Neural progenitor cell (in vitro differentiated cells): ENCODE data around the gene SPRR5. TPM values are rescaled to one million over a fixed set of nuclear protein-coding genes. Genes with fewer than 3 reads are reported as not detected.

Source experiments
- DNase-seq: peaks from one replicate; pipeline ENCODE4 v3.0.0-alpha.2; 2016; ENCODE audit warnings: low spot score
- H2AFZ ChIP-seq: fragments of 200-600 bp; sonication (generic); replicated peaks from 2 replicates; pipeline ENCODE4 v1.6.1; 2016; ENCODE audit warnings: antibody characterized with exemption
- H3F3A ChIP-seq: fragments of 200-600 bp; sonication (generic); 2 replicates; pipeline ENCODE4 v1.6.1; 2016; ENCODE audit warnings: antibody characterized with exemption, low read depth
- H3K27ac ChIP-seq: fragments of 200-600 bp; sonication (generic); 2 replicates; pipeline ENCODE4 v1.5.1; 2016; ENCODE audit warnings: mild to moderate bottlenecking
- H3K27me3 ChIP-seq: fragments of 200-600 bp; sonication (generic); 2 replicates; pipeline ENCODE4 v1.6.1; 2016; ENCODE audit warnings: mild to moderate bottlenecking, moderate library complexity
- H3K36me3 ChIP-seq: fragments of 200-600 bp; sonication (generic); 2 replicates; pipeline ENCODE4 v1.5.1; 2016
- H3K4me1 ChIP-seq: fragments of 200-600 bp; sonication (generic); 2 replicates; pipeline ENCODE4 v1.6.1; 2016; ENCODE audit warnings: mixed run types
- H3K4me2 ChIP-seq: fragments of 200-600 bp; sonication (generic); 2 replicates; pipeline ENCODE4 v1.6.1; 2016
- H3K4me3 ChIP-seq: fragments of 200-600 bp; sonication (generic); 2 replicates; pipeline ENCODE4 v1.5.1; 2016
- H3K79me2 ChIP-seq: fragments of 200-600 bp; sonication (generic); 2 replicates; pipeline ENCODE4 v1.6.1; 2016; ENCODE audit warnings: low read depth
- H3K9ac ChIP-seq: fragments of 200-600 bp; sonication (generic); 2 replicates; pipeline ENCODE4 v1.6.1; 2016
- H3K9me3 ChIP-seq: fragments of 200-600 bp; sonication (generic); 2 replicates; pipeline ENCODE4 v1.5.1; 2016; ENCODE audit warnings: low read depth
- H4K20me1 ChIP-seq: fragments of 200-600 bp; sonication (generic); 2 replicates; pipeline ENCODE4 v1.6.1; 2016; ENCODE audit warnings: low read depth
- H3K27ac Mint-ChIP-seq: 3 replicates; pipeline ENCODE4 v1.8.0; 2021; ENCODE audit warnings: mixed read lengths
- H3K27me3 Mint-ChIP-seq: 2 replicates; pipeline ENCODE4 v1.8.0; 2022; ENCODE audit warnings: low read depth, mild to moderate bottlenecking, inconsistent platforms, moderate library complexity, mixed read lengths; ENCODE audit not compliant: insufficient read depth
- H3K36me3 Mint-ChIP-seq: 3 replicates; pipeline ENCODE4 v1.8.0; 2021; ENCODE audit warnings: mixed read lengths
- H3K4me1 Mint-ChIP-seq: 3 replicates; pipeline ENCODE4 v1.8.0; 2021; ENCODE audit warnings: mixed read lengths
- H3K4me3 Mint-ChIP-seq: 3 replicates; pipeline ENCODE4 v1.8.0; 2021; ENCODE audit warnings: mild to moderate bottlenecking, moderate library complexity, mixed read lengths
- H3K9me3 Mint-ChIP-seq: 3 replicates; pipeline ENCODE4 v1.8.0; 2020; ENCODE audit warnings: mixed read lengths
- CTCF ChIP-seq: fragments of 200-600 bp; sonication (generic); IDR thresholded peaks from 2 replicates; pipeline ENCODE4 v1.5.1; 2017; ENCODE audit warnings: antibody characterized with exemption, mild to moderate bottlenecking
- EZH2 ChIP-seq: fragments of 200-600 bp; sonication (generic); IDR thresholded peaks from 2 replicates; pipeline ENCODE4 v1.6.1; 2017; ENCODE audit warnings: antibody characterized with exemption, mild to moderate bottlenecking, moderate library complexity
- EZH2phosphoT487 ChIP-seq: fragments of 200-600 bp; sonication (generic); IDR thresholded peaks from 2 replicates; pipeline ENCODE4 v1.6.1; 2017; ENCODE audit warnings: antibody characterized with exemption
- total RNA-seq: library from RNA; depleted of rRNA; stranded (reverse); fragments of >200 nt; gene quantifications from 2 replicates; pipeline ENCODE4 v1.2.3, GENCODE V29; 2015; ENCODE audit warnings: low replicate concordance

SPRR5 gene
- total RNA-seq, 1 donor from 2014 or later = not detected

- Histone ChIP-seq H4K20me1 (no peaks in the 10 kb centered on the region), H2AFZ (no peak overlapping the region), H3K4me1 (no peaks in the 10 kb centered on the region), H3K27me3 (no peaks in the 10 kb centered on the region), H3K27ac (no peak overlapping the region), H3K36me3 (no peaks in the 10 kb centered on the region), H3K79me2 (no peaks in the 10 kb centered on the region), H3K4me2 (no peak overlapping the region), H3F3A (no peaks in the 10 kb centered on the region), H3K4me3 (no peak overlapping the region), H3K9ac (no peak overlapping the region), H3K9me3 (peaks cover 5% of the 10 kb centered on the region)
- no peak for TF ChIP-seq EZH2phosphoT487
- peaks cover 2% of the 10 kb centered on the region for H3K9me3 Mint-ChIP-seq
- no peaks in the 10 kb centered on the region for H3K27me3 Mint-ChIP-seq
- no peak for DNase-seq
- H3K36me3 Mint-ChIP-seq = no peaks in the 10 kb centered on the region
- H3K4me1 Mint-ChIP-seq = no peaks in the 10 kb centered on the region
- no peak overlapping the region for H3K4me3 Mint-ChIP-seq
- no peak overlapping the region for H3K27ac Mint-ChIP-seq
Measured at GRCh38 chr1:152964536-152964935, 17.5 kb downstream of the SPRR5 start.

GRCh38 chr1:152965853-152966252, 18.8 kb downstream of the SPRR5 start:
- Histone ChIP-seq H3K27ac (no peak overlapping the region), H3K4me1 (no peaks in the 10 kb centered on the region), H3K4me3 (no peak overlapping the region), H3K9me3 (no peaks in the 10 kb centered on the region), H3K27me3 (no peaks in the 10 kb centered on the region), H3K4me2 (no peak overlapping the region), H2AFZ (no peak overlapping the region), H3K79me2 (no peaks in the 10 kb centered on the region), H4K20me1 (no peaks in the 10 kb centered on the region), H3K36me3 (no peaks in the 10 kb centered on the region), H3K9ac (no peak overlapping the region), H3F3A (no peaks in the 10 kb centered on the region)
- Mint-ChIP-seq H3K36me3 (no peaks in the 10 kb centered on the region), H3K27ac (no peak overlapping the region), H3K27me3 (peaks cover 2% of the 10 kb centered on the region), H3K4me3 (no peak overlapping the region), H3K4me1 (no peaks in the 10 kb centered on the region), H3K9me3 (peaks cover 2% of the 10 kb centered on the region)
- no peak for DNase-seq
- TF ChIP-seq CTCF = no peak
- no peak for TF ChIP-seq EZH2phosphoT487
- TF ChIP-seq EZH2 = no peak

GRCh38 chr1:152967201-152967600, 20.2 kb downstream of the SPRR5 start:
- Histone ChIP-seq H3F3A (no peaks in the 10 kb centered on the region), H3K79me2 (no peaks in the 10 kb centered on the region), H3K4me3 (no peak overlapping the region), H2AFZ (no peak overlapping the region), H4K20me1 (no peaks in the 10 kb centered on the region), H3K9ac (no peak overlapping the region), H3K4me1 (no peaks in the 10 kb centered on the region), H3K4me2 (no peak overlapping the region), H3K27me3 (no peaks in the 10 kb centered on the region), H3K36me3 (no peaks in the 10 kb centered on the region), H3K27ac (no peak overlapping the region), H3K9me3 (no peaks in the 10 kb centered on the region)
- no peaks in the 10 kb centered on the region for H3K36me3 Mint-ChIP-seq
- no peak for TF ChIP-seq CTCF
- no peak for TF ChIP-seq EZH2phosphoT487
- peaks cover 5% of the 10 kb centered on the region for H3K27me3 Mint-ChIP-seq
- H3K9me3 Mint-ChIP-seq = peaks cover 2% of the 10 kb centered on the region
- H3K4me3 Mint-ChIP-seq = no peak overlapping the region
- DNase-seq = no peak
- no peak overlapping the region for H3K27ac Mint-ChIP-seq
- no peaks in the 10 kb centered on the region for H3K4me1 Mint-ChIP-seq

GRCh38 chr1:152968248-152968647, 21.2 kb downstream of the SPRR5 start:
- no peaks in the 10 kb centered on the region for H3K4me1 ChIP-seq
- no peaks in the 10 kb centered on the region for H3K36me3 ChIP-seq
- TF ChIP-seq EZH2phosphoT487 (no peak), EZH2 (no peak), CTCF (no peak)
- no peak for DNase-seq
- H2AFZ ChIP-seq = no peak overlapping the region
- Mint-ChIP-seq H3K9me3 (peaks cover 2% of the 10 kb centered on the region), H3K4me3 (no peak overlapping the region), H3K27ac (no peak overlapping the region), H3K4me1 (no peaks in the 10 kb centered on the region), H3K36me3 (no peaks in the 10 kb centered on the region), H3K27me3 (peaks cover 5% of the 10 kb centered on the region)
- no peaks in the 10 kb centered on the region for H4K20me1 ChIP-seq
- H3K9ac ChIP-seq = no peak overlapping the region
- H3K27ac ChIP-seq = no peak overlapping the region
- no peak overlapping the region for H3K4me3 ChIP-seq
- no peaks in the 10 kb centered on the region for H3K9me3 ChIP-seq
- no peaks in the 10 kb centered on the region for H3F3A ChIP-seq
- no peak overlapping the region for H3K4me2 ChIP-seq
- no peaks in the 10 kb centered on the region for H3K27me3 ChIP-seq
- no peaks in the 10 kb centered on the region for H3K79me2 ChIP-seq
